GM12892 (cell line): ENCODE measurements around the gene MAGEA9B.
"Not testable (repeated sequence)": the region's sequence is repeated elsewhere in the genome, so short reads cannot be mapped to it uniquely, and the experiment has no call there.

Source experiments
- POLR2A ChIP-seq: IDR thresholded peaks from 2 replicates; pipeline ENCODE4 v1.6.1; 2011; ENCODE audit warnings: low read depth, low read length, control low read depth
- POLR2AphosphoS5 ChIP-seq: IDR thresholded peaks from 2 replicates; pipeline ENCODE4 v1.6.1; 2011; ENCODE audit warnings: low read depth, low read length, control low read depth
- TAF1 ChIP-seq: IDR thresholded peaks from 2 replicates; pipeline ENCODE4 v1.6.1; 2011; ENCODE audit warnings: low read depth, mild to moderate bottlenecking, control low read depth, low read length, borderline replicate concordance

GRCh38 chrX:149534926-149535602 lies 52.2 kb downstream of the MAGEA9B start:
- not testable (repeated sequence) for TF ChIP-seq POLR2A, POLR2AphosphoS5, TAF1
